Adrenal gland (tissue), 12 donors: ENCODE data around the gene TMEM114. TPM values are rescaled to one million over a fixed set of nuclear protein-coding genes. Genes with fewer than 3 reads are reported as not detected.

Source experiments
- DNase-seq, 7 donors: peaks; one replicate each; pipeline ENCODE4 v3.0.0-alpha.2; 2019 to 2020
- H3K27ac ChIP-seq, 5 donors: fragments of 200-600 bp; sonication (generic) in 4 of 5; 1 replicate in 3 of 5; 2 replicates in 2 of 5; pipeline versions ENCODE4 v1.5.1 to v1.8.0; 2016 to 2020; ENCODE audit warnings: mild to moderate bottlenecking in 1 of 5
- H3K27me3 ChIP-seq: fragments of 200-600 bp; 2 replicates; pipeline ENCODE4 v1.8.0; 2021
- H3K36me3 ChIP-seq, 2 donors: fragments of 200-600 bp; replicated peaks in 1 of 2; 1 replicate in 1 of 2; 2 replicates in 1 of 2; pipeline versions ENCODE4 v1.5.1 to v1.8.0; 2018 to 2022
- H3K4me1 ChIP-seq, 2 donors: fragments of 200-600 bp; replicated peaks in 1 of 2; 1 replicate in 1 of 2; 2 replicates in 1 of 2; pipeline versions ENCODE4 v1.5.1 to v1.8.0; 2018 to 2021
- H3K4me3 ChIP-seq, 4 donors: fragments of 200-600 bp; sonication (generic) in 3 of 4; one replicate each; pipeline ENCODE4 v1.5.1; 2016 to 2018
- H3K9me3 ChIP-seq, 3 donors: fragments of 200-600 bp; sonication (generic) in 1 of 3; replicated peaks in 1 of 3; 1 replicate in 2 of 3; 2 replicates in 1 of 3; pipeline versions ENCODE4 v1.5.1 to v1.8.0; 2016 to 2021
- CTCF ChIP-seq, 6 experiments: fragments of 450-650 bp in 4 of 6; fragments of 200-600 bp in 2 of 6; sonication (generic) in 1 of 6; IDR thresholded peaks; 1 replicate in 5 of 6; 2 replicates in 1 of 6; pipeline versions ENCODE4 v1.5.1 to v1.8.0; 2016 to 2021; ENCODE audit warnings: antibody characterized with exemption in 6 of 6, mild to moderate bottlenecking in 2 of 6, moderate library complexity in 1 of 6
- POLR2A ChIP-seq, 2 donors: fragments of 450-650 bp; IDR thresholded peaks; one replicate each; pipeline ENCODE4 v1.6.1; 2017; ENCODE audit warnings: antibody characterized with exemption in 2 of 2, mild to moderate bottlenecking in 2 of 2, moderate library complexity in 1 of 2
- WGBS, 4 donors: extraction: QIAGEN DNeasy Blood & Tissue Kit in 2 of 4; methylation state at CpG; one replicate each; pipeline versions ENCODE4 v1.1.5 to v1.1.7; 2013 to 2017; 5-methylcytosine and 5-hydroxymethylcytosine counted together
- intact Hi-C, 2 donors: fragments of 100-400 bp; cut with DNase I; formaldehyde crosslinking; loops; one replicate each; pipeline versions ENCODE4 v1.14.1 to v1.15.0; 2022 to 2023
- polyA plus RNA-seq, 3 donors: library from polyadenylated mRNA; stranded (reverse); fragments of 200-250 nt in 2 of 3; fragments of 350-450 nt in 1 of 3; fragmentation: Illumina TruSeq in 1 of 3; extraction: RNeasy Lipid Tissue Mini Kit (QIAGEN cat#74804) in 1 of 3; gene quantifications; one replicate each; pipeline ENCODE4 v1.2.3, GENCODE V29; 2013 to 2014
- total RNA-seq, 9 donors: library from RNA; depleted of rRNA in 4 of 9; stranded (reverse); fragments of >200 nt in 4 of 9; fragments of 120-200 nt in 1 of 9; fragmentation: NEBNext Ultra II Directional in 1 of 9; extraction: Animal tissue kit (Norgen Biotek cat#: 25700) in 1 of 9; gene quantifications; one replicate each; pipeline versions ENCODE4 v1.1.0 to v1.2.4, GENCODE V29; 2013 to 2023
- donor health status: healthy with polysubstance abuse.
- donor health status: Bipolar disorder and iron deficiency.
- donor health status: DM: yes; HTN: yes; CAD: no.
- donor health status: DM: no; HTN: no; CAD: no.
- donor health status: DM: no; HTN: no; CAD: no.
- donor health status: DM: yes; HTN: yes; CAD: no.

The TMEM114 gene
- total and polyA plus RNA-seq, 12 donors, result 0.24 to 1.1 TPM; not detected in 10

GRCh38 chr16:8595783-8596182, 5.5 kb upstream of the TMEM114 start:
- Histone ChIP-seq H3K27ac (no peak overlapping the region), H3K9me3 (no peaks in the 10 kb centered on the region), H3K27me3 (peaks cover 3% of the 10 kb centered on the region), H3K36me3 (no peaks in the 10 kb centered on the region), H3K4me3 (no peak overlapping the region), H3K4me1 (no peaks in the 10 kb centered on the region)
- no peak for TF ChIP-seq CTCF (IDR thresholded peaks at IDR 0.05)
- TF ChIP-seq POLR2A (IDR thresholded peaks at IDR 0.05), result no peak
- intact Hi-C loops, result no loop called here
- WGBS, 4 donors, result 86 to 95% (median 91%) methylated on average over 5 of the region's 5 CpGs
- DNase-seq, result no peak

DNA sequence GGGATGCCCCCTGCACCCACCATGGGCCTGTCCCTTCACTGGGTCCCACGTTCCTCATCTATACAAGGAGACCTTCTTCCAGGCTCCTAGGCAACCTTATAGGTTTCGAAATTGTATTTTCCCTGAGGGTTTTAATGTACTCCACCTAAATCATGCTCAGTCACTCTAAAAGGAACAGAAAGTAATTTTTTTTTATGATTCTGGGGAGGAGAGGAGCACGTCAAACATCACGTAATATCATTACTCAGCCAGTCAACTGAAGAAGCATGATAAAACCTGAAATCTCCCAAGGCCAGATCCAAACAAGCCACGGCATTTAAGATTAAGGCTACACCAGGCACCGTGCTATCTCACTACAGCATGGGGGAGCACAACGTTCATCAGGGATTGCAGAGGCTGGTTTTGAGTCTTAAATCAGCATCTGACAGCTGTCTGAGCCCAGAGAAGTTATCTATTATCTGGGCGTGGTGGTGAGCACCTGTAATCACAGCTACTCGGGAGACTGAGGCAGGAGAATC, 3.9 kb upstream of the TMEM114 start:
- H3K4me1 ChIP-seq, result peaks cover 4 to 6% of the 10 kb centered on the region in 2 donors
- peak in 1 of 7 donors; percentile 25 for DNase-seq
- no peaks in the 10 kb centered on the region for H3K9me3 ChIP-seq
- WGBS, 4 donors, result 40 to 52% (median 47%) methylated on average over 5 to 9 of the region's 9 CpGs
- H3K36me3 ChIP-seq, result no peaks in the 10 kb centered on the region
- TF ChIP-seq CTCF (IDR thresholded peaks at IDR 0.05), result no peak
- TF ChIP-seq POLR2A (IDR thresholded peaks at IDR 0.05), result no peak
- H3K4me3 ChIP-seq, result no peak overlapping the region
- intact Hi-C loops, result no loop called here
- H3K27me3 ChIP-seq, result peaks cover 18% of the 10 kb centered on the region
- H3K27ac ChIP-seq, result no peak overlapping the region

GRCh38 chr16:8591451-8591850, 1.1 kb upstream of the TMEM114 start:
- Histone ChIP-seq H3K4me1 (peaks cover 4 to 7% of the 10 kb centered on the region in 2 donors), H3K27me3 (peaks cover 24% of the 10 kb centered on the region), H3K36me3 (no peaks in the 10 kb centered on the region), H3K9me3 (no peaks in the 10 kb centered on the region), H3K27ac (no peak overlapping the region), H3K4me3 (no peak overlapping the region)
- no peak for TF ChIP-seq CTCF (IDR thresholded peaks at IDR 0.05)
- TF ChIP-seq POLR2A (IDR thresholded peaks at IDR 0.05), result no peak
- intact Hi-C loops, result no loop called here
- DNase-seq, result no peak
- 90 to 97% (median 96%) methylated on average over 3 of the region's 3 CpGs for WGBS, 4 donors

DNA sequence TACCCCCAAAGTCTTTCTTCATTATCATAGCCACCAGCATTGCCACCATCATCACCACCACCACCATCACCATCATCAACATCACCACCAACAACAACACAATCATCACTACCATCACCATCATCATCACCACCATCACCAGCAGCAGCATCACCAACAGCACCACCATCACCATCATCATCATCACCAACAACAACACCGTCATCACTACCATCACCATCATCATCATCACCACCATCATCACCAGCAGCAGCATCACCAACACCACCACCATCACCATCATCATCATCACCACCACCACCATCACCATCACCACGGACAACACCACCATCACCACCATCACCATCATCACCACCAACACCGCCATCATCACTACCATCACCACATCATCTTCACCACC, 500 bp upstream of the TMEM114 start:
- 88 to 98% (median 95%) methylated on average over 3 of the region's 3 CpGs for WGBS, 4 donors
- no peak for DNase-seq
- H3K27ac ChIP-seq, result no peak overlapping the region
- peaks cover 4 to 7% of the 10 kb centered on the region in 2 donors for H3K4me1 ChIP-seq
- no peak overlapping the region for H3K4me3 ChIP-seq
- no peak for TF ChIP-seq POLR2A (IDR thresholded peaks at IDR 0.05)
- no peak for TF ChIP-seq CTCF (IDR thresholded peaks at IDR 0.05)
- intact Hi-C loops, result no loop called here
- H3K27me3 ChIP-seq, result peaks cover 24% of the 10 kb centered on the region
- no peaks in the 10 kb centered on the region for H3K9me3 ChIP-seq
- no peaks in the 10 kb centered on the region for H3K36me3 ChIP-seq
